ENCODE measurements around the gene TEP1. TPM values are rescaled to one million over a fixed set of nuclear protein-coding genes. Genes with fewer than 3 reads are reported as not detected.

Gene TEP1
- total and polyA plus RNA-seq, 2 experiments from 2014 or later, result 3.0 to 8.5 TPM

DNA sequence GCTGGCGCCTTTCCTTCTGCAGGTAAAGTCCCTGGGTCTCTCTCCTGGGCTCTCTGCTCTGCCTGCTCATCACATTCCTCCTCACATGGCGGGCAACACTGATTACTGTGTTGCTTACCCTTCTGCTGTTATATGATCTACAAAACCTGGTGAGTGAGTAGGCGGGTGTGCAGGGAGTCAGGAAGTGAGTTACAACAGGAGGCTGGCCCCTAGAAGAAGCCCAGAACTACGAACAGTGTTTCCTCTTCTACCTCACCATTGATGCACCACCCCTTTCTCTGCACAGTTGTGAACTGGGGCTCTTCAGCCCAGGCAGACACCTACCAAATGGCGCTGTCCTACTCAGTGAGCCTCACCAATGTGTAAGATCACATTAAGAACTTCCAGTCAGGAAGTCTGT is 27.6 kb upstream of the TEP1 start (continued):
- TF ChIP-seq, protein P1, sequence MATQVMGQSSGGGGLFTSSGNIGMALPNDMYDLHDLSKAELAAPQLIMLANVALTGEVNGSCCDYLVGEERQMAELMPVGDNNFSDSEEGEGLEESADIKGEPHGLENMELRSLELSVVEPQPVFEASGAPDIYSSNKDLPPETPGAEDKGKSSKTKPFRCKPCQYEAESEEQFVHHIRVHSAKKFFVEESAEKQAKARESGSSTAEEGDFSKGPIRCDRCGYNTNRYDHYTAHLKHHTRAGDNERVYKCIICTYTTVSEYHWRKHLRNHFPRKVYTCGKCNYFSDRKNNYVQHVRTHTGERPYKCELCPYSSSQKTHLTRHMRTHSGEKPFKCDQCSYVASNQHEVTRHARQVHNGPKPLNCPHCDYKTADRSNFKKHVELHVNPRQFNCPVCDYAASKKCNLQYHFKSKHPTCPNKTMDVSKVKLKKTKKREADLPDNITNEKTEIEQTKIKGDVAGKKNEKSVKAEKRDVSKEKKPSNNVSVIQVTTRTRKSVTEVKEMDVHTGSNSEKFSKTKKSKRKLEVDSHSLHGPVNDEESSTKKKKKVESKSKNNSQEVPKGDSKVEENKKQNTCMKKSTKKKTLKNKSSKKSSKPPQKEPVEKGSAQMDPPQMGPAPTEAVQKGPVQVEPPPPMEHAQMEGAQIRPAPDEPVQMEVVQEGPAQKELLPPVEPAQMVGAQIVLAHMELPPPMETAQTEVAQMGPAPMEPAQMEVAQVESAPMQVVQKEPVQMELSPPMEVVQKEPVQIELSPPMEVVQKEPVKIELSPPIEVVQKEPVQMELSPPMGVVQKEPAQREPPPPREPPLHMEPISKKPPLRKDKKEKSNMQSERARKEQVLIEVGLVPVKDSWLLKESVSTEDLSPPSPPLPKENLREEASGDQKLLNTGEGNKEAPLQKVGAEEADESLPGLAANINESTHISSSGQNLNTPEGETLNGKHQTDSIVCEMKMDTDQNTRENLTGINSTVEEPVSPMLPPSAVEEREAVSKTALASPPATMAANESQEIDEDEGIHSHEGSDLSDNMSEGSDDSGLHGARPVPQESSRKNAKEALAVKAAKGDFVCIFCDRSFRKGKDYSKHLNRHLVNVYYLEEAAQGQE (IDR thresholded peaks at IDR 0.05; ENCODE audit: unreplicated experiment), result no peak
- TF ChIP-seq POLR2AphosphoS5 (IDR thresholded peaks at IDR 0.05; ENCODE audit: low read depth), result no peak

DNA sequence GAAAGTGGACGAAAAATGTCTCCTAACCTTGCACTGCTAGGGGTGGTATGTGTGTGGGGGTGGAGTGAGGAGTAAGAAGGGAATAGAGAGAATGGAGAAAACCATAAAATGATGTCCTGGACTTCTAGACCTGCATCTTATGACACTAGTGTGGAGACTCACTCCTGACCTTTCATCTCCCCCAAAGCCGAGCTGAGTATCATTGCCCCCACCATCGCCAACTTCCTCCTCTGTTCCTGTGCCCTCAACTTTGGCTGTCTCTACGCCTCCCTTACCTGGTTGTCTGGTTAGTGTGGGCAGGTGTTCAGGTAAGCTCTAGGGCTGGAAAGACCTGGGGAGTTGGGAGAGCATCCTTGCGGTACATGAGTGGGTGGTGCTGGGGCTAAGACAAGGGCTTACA is 27.2 kb upstream of the TEP1 start:
- Mint-ChIP-seq H3K4me3 (no peak overlapping the region), H3K36me3 (ENCODE audit: low read depth) (peaks cover 7% of the 10 kb centered on the region), H3K27ac (no peak overlapping the region), H3K9me3 (peaks cover 4% of the 10 kb centered on the region; the same call in 2 of the 3 replicates), H3K27me3 (ENCODE audit: insufficient read depth, low read depth, poor library complexity) (peaks cover 14% of the 10 kb centered on the region), H3K4me1 (peaks cover 7% of the 10 kb centered on the region)
- Histone ChIP-seq H3K27me3 (ENCODE audit: insufficient read depth) (peaks cover 13% of the 10 kb centered on the region), H3K79me2 (replicated peaks; ENCODE audit: insufficient read depth) (no peaks in the 10 kb centered on the region), H3F3A (replicated peaks; ENCODE audit: low read depth) (no peaks in the 10 kb centered on the region), H3K9me2 (ENCODE audit: insufficient read depth) (0 out of 2 replicates have a peak, but pooled peaks cover 9% of the 10 kb centered on the region), H3K4me1 (ENCODE audit: insufficient read depth) (peaks cover 1% of the 10 kb centered on the region; the same call in 1 of the 2 replicates), H4K20me1 (replicated peaks; ENCODE audit: insufficient read depth) (no peaks in the 10 kb centered on the region), H3K4me2 (no peak overlapping the region), H3K4me3 (no peak overlapping the region), H3K27ac (ENCODE audit: low read depth) (no peak overlapping the region), H2AFZ (no peak overlapping the region), H3K36me3 (ENCODE audit: insufficient read depth) (no peaks in the 10 kb centered on the region; the same call in 1 of the 2 replicates)
- ATAC-seq (no peak), DNase-seq (ENCODE audit: low spot score) (no peak)
- TF ChIP-seq, protein P1 (IDR thresholded peaks at IDR 0.05; ENCODE audit: unreplicated experiment), result no peak
- TF ChIP-seq, protein P2, sequence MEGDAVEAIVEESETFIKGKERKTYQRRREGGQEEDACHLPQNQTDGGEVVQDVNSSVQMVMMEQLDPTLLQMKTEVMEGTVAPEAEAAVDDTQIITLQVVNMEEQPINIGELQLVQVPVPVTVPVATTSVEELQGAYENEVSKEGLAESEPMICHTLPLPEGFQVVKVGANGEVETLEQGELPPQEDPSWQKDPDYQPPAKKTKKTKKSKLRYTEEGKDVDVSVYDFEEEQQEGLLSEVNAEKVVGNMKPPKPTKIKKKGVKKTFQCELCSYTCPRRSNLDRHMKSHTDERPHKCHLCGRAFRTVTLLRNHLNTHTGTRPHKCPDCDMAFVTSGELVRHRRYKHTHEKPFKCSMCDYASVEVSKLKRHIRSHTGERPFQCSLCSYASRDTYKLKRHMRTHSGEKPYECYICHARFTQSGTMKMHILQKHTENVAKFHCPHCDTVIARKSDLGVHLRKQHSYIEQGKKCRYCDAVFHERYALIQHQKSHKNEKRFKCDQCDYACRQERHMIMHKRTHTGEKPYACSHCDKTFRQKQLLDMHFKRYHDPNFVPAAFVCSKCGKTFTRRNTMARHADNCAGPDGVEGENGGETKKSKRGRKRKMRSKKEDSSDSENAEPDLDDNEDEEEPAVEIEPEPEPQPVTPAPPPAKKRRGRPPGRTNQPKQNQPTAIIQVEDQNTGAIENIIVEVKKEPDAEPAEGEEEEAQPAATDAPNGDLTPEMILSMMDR (conservative IDR thresholded peaks at IDR 0.05; ENCODE audit: low read depth in 2 of 2), result no peak
- TF ChIP-seq EZH2phosphoT487 (IDR thresholded peaks at IDR 0.05; ENCODE audit: unreplicated experiment), result no peak
